NCI-H2081 (cell line): ENCODE measurements around the gene CEP170.
"Not testable (repeated sequence)": the region's sequence is repeated elsewhere in the genome, so short reads cannot be mapped to it uniquely, and the experiment has no call there.

Experiments used
- DNase-seq, 2 experiments: peaks; one replicate each; lab custom pipeline; 2025; lab: John Stamatoyannopoulos, UW

CEP170 gene

GRCh38 chr1:243177792-243178191 lies 77.3 kb downstream of the CEP170 start:
- not testable (repeated sequence) for DNase-seq

- DNase-seq, result not testable (repeated sequence)
Observed at GRCh38 chr1:243173758-243174369, 81.2 kb downstream of the CEP170 start.

DNA sequence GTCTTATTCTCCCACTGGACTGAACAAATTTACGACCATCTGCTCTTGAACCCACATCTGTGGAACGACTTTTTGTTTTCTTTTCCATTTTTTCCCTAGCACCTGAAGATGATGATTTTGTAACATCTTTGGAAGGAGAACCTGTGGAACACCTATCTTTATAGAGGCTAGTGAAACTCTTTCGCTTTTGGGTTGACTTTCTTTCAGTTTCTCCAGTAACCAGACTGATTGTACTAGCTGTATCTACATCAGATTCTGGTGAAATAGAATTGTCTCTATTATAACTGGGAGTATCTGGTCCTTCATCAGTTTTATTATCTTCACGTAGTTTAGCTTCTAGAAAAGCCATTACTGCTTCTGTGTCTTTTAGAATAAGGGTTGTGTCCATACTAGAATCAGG lies 90.2 kb downstream of the CEP170 start:
- not testable (repeated sequence) for DNase-seq

GRCh38 chr1:243150906-243151305 lies 104.2 kb downstream of the CEP170 start:
- not testable (repeated sequence) for DNase-seq

DNA sequence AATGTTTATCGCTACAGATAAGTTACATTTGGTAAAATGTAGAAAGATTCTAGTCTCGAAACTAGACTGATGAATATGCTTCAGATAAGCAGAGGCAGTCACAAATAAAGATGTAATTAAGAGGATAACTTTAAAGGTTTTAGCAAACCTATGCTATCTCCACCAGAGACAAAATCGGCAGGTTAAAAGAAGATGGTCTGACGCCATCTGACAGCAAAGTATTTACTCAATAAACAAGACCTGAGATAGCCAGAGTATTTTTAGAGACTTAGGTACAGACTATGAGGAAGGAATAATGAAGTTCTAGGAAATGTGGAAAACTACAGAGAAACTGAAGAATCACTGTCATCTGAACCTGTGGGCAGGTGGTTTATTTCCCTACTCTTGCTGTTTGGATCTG lies 106.0 kb downstream of the CEP170 start:
- not testable (repeated sequence) for DNase-seq

- DNase-seq, result not testable (repeated sequence)
Observed at GRCh38 chr1:243147351-243147750, 107.7 kb downstream of the CEP170 start.

DNA sequence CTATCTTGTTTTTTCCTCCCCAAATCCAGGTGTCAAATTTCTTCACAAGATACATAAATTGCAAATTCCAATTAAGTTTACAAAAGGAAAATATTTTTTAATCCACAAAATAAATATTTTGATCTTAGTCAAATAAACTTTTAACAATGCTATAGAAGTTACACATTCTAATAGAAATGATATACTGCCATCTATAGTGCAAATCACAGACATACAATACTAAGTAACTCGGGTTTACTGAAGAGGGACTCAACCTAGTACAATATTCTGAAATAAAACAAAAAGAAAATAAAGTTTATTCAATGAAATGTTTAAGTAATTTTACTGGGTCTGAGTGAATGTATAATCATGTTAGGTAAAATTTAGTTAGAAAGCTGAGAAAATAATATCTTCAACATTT lies 114.6 kb downstream of the CEP170 start:
- not testable (repeated sequence) for DNase-seq

GRCh38 chr1:243122876-243123409 lies 132.1 kb downstream of the CEP170 start:
- peak; percentile 73 to 77 for DNase-seq

DNA sequence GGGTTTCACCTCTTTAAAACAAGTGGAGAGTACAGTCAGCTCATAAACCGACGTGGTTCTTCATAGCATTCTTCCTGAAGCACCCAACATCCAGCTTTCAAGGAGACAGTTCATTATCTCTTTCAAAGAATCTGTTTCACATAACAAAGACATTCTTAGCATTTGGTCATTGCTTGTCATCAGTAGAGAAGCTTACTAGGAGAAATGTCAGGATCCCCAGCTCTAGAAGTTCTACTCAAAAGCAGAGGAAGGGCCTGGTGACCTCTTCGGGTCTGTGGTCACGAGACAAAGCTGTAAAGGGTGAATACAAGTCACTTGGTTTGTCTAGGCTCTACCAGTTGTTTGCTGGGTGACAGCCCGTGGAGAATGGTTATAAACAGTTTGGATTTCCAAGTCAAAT lies 133.1 kb downstream of the CEP170 start:
- not testable (repeated sequence) for DNase-seq

GRCh38 chr1:243118601-243119322 lies 136.3 kb downstream of the CEP170 start:
- not testable (repeated sequence) for DNase-seq

DNA sequence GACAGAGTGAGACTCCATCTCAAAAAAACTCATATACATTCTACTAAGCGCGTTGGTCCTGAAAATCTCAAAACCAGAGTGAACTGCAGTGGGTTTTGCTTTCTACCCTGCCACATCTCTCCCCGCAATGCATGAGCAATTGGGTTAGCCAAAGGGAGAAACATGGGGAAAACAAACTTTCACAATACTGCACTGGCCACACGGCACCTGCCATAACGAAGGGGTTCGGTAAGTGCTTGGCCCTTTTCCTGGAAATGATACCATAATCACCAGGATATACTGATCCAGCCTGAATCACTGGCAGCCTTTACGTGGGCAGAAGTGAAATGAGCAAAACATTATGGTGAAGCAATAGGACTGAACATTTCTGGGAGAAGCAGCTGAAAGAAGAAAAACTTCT lies 138.9 kb downstream of the CEP170 start:
- peak in 1 of 2 experiments; percentile 21 for DNase-seq

DNA sequence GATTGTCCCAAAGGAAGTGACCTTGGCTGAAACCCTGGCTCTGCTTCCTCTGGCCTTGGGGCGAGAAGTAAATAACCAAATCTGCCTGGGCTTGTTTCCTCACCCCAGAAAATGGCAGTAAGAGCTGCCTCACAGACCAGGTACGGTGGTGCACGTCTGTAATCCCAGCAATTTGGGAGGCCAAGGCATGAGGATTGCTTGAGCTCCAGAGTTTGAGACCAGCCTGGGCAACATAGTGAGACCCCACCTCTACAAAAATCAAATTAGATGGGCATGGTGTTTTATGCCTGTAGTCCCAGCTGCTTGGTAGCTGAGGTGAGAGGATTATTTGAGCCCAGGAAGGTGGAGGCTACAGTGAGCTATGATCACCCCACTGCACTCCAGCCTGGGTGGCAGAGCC lies 140.3 kb downstream of the CEP170 start:
- DNase-seq, result not testable (repeated sequence)

DNA sequence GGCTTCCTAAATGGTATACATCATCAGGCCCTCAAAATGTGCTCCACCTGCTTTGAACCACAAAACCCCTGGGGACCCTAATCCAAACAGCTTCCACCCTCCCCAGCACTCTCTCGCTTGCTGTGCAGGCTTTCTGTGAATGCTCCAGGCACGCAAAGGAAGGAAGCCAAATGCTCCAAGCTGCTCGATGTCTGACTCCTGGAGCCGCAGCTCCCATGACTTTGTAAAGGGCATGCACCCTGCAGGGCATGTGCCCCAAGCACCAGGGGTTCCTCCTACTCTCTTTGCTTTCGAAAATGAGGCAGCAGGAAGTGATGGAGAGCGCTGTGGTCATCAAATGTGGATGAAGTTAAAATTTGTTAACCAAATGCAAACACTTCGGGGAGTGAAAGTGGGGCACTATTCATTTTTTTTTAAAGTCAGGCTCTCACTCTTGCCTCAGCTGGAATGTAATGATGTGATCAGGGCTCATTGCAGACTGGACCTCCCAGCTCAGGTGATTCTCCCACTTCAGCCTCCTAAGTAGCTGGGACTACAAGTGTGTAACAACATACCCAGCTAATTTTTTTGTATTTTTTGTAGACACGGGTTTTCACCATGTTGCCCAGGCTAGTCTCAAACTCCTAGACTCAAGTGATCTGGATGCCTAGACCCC lies 140.9 kb downstream of the CEP170 start:
- peak; percentile 67 to 78 for DNase-seq

DNA sequence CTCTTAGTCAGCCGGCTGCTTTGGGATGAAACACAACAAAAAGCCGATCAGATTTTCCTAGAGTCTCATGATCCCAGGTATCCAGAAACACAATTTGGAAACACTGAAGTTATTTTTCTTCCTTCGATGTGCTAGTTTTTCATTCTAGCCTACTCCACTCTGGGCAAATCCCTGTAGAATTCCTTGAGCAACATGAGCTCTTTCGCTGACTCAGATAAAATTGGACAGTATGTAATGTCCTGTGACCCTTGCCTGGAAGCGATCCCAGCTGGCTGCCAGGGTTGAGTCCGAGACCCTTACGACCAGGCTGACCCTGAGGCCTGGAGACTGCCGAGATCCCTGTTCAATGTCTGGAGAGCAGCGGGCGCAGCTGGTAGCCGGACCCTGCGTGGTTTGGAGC lies 147.9 kb downstream of the CEP170 start:
- not testable (repeated sequence) for DNase-seq

DNA sequence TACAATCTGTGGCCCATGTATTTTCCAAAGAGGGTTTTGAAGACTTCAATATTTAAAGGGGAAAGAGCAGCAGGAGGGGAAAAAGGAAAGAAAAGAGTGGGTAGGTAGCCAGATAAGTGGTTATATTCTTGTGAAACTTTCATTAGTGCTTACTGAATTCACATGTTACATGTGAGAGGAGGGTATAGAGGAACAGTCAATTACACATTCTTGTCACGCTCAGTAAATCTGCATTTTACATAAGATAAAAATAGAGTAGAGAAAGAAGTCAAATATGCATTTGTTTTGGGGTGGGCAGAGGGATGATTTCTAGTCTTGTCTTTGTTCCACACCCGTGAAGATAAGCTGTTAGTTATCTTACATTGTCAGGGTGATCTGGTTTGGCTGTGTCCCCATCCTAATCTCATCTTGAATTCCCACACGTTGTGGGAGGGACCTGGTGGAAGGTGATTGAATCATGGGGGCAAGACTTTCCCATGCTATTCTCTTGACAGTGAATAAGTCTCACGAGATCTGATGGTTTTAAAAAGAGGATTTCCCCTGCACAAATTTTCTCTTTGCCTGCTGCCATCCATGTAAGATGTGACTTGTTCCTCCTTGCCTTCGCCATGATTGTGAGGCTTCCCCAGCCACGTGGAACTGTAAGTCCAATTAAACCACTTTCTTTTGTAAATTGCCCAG lies 149.3 kb downstream of the CEP170 start:
- DNase-seq, result not testable (repeated sequence)

DNA sequence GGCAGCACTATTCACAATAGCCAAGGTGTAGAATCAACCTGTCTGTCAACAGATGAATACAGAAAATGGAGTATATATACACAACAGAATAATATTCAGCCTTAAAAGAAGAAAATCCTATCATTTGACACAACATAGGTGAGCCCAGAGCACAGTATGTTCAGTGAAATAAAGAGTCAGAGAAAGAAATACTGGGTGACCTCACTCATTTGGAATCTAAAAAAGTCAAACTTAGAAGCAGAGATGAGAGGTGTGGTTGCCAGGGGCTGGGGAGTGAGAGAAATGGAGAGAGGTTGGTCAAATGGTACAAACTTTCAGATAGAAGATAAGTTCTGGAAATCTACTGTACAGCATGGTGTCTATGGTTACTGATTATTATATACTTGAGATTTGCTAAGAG lies 150.0 kb downstream of the CEP170 start:
- not testable (repeated sequence) for DNase-seq

- DNase-seq, result not testable (repeated sequence)
Observed at GRCh38 chr1:243104452-243104851, 150.6 kb downstream of the CEP170 start.

- peak; percentile 45 to 74 for DNase-seq
Observed at GRCh38 chr1:243101551-243102050, 153.5 kb downstream of the CEP170 start.

- not testable (repeated sequence) for DNase-seq
Observed at GRCh38 chr1:243087368-243087767, 167.7 kb downstream of the CEP170 start.
